Measurements from ENCODE around the gene UTP3. TPM values are rescaled to one million over a fixed set of nuclear protein-coding genes. Genes with fewer than 3 reads are reported as not detected.
"Not testable (repeated sequence)": the region's sequence is repeated elsewhere in the genome, so short reads cannot be mapped to it uniquely, and the experiment has no call there.

UTP3 gene
- total and polyA plus RNA-seq, 2 donors (not counting 1 experiment from before 2014, with no cell fraction given) = 17.8 to 20.4 TPM

DNA sequence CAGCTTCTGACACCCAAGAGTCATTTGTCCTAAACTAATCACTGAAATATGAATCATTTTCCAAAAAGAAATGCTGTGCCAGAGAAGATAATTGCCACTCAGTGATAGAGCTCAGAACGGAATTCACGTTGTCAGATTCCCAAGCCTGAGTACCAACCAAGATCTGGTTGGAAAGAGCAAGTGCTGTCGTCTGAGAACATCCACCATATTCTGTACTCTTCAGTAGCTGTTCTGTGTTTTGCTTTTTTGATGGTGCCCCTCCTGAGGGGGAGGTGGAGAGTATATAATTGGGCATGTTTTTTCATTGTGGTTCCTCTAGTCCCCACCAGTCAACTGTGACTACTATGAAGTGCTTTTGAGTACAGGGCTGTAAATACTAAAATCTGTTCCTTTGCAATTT is 46.6 kb downstream of the UTP3 start:
- Histone ChIP-seq H3K4me2 (ENCODE audit: extremely low read depth, insufficient read depth, low read length) (peak overlapping the region; percentile 94), H3K36me3 (ENCODE audit: control insufficient read depth, insufficient read depth, low read length) (no peaks in the 10 kb centered on the region), H3K79me2 (ENCODE audit: control insufficient read depth, insufficient read depth, low read length) (peaks cover 26% of the 10 kb centered on the region), H2AFZ (ENCODE audit: low read length) (no peak overlapping the region), H4K20me1 (ENCODE audit: control insufficient read depth, extremely low read depth, insufficient read depth, low read length) (no peaks in the 10 kb centered on the region), H3K27me3 (ENCODE audit: control insufficient read depth, insufficient read depth, low read length) (no peaks in the 10 kb centered on the region), H3K27ac (ENCODE audit: insufficient read depth, low read length) (peak overlapping the region; percentile 77), H3K4me3 (replicated peaks in 1 of 4; ENCODE audit: control extremely low read depth in 1 of 4, insufficient read depth in 1 of 4, low read depth in 3 of 4, low read length in 4 of 4) (peak overlapping the region; percentile 47 to 68 (median 52)), H3K9ac (ENCODE audit: insufficient read depth, low read length) (no peak overlapping the region), H3K4me1 (ENCODE audit: control insufficient read depth, extremely low read depth, insufficient read depth, low read length) (peaks cover 2% of the 10 kb centered on the region), H3K9me3 (ENCODE audit: control insufficient read depth, insufficient read depth, low read depth, low read length) (no peaks in the 10 kb centered on the region)
- no peak for DNase-seq (ENCODE audit: low read depth in 2 of 2)
- no peak for TF ChIP-seq EZH2 (IDR thresholded peaks at IDR 0.05; ENCODE audit: low read length, missing control alignments)
- TF ChIP-seq, protein P1, sequence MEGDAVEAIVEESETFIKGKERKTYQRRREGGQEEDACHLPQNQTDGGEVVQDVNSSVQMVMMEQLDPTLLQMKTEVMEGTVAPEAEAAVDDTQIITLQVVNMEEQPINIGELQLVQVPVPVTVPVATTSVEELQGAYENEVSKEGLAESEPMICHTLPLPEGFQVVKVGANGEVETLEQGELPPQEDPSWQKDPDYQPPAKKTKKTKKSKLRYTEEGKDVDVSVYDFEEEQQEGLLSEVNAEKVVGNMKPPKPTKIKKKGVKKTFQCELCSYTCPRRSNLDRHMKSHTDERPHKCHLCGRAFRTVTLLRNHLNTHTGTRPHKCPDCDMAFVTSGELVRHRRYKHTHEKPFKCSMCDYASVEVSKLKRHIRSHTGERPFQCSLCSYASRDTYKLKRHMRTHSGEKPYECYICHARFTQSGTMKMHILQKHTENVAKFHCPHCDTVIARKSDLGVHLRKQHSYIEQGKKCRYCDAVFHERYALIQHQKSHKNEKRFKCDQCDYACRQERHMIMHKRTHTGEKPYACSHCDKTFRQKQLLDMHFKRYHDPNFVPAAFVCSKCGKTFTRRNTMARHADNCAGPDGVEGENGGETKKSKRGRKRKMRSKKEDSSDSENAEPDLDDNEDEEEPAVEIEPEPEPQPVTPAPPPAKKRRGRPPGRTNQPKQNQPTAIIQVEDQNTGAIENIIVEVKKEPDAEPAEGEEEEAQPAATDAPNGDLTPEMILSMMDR (conservative IDR thresholded peaks at IDR 0.05 in 1 of 2, IDR thresholded peaks at IDR 0.05 in 1 of 2; ENCODE audit: low read depth in 1 of 2, low read length in 2 of 2) = no peak

DNA sequence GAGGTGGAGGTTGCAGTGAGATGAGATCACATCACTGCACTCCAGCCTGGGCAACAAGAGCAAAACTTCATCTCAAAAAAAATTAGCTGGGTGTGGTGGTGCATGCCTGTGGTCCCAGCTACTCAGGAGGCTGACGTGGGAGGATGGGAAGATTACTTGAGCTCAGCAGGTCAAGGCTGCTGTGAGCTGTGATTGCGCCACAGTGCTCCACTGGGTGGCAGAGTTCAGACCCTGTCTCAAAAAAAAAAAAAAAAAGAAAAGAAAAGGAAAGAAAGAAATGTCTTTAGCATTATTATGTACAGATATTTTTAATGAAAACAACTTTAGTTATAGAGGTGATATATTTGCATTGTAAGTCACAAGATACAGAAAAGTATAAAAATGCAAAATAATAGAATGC is 47.6 kb downstream of the UTP3 start:
- H3K9ac ChIP-seq (ENCODE audit: insufficient read depth, low read length); H3K4me3 ChIP-seq (replicated peaks in 1 of 4; ENCODE audit: control extremely low read depth in 1 of 4, insufficient read depth in 1 of 4, low read depth in 3 of 4, low read length in 4 of 4); H3K4me1 ChIP-seq (ENCODE audit: control insufficient read depth, extremely low read depth, insufficient read depth, low read length); H3K9me3 ChIP-seq (ENCODE audit: control insufficient read depth, insufficient read depth, low read depth, low read length); H3K36me3 ChIP-seq (ENCODE audit: control insufficient read depth, insufficient read depth, low read length); H2AFZ ChIP-seq (ENCODE audit: low read length); H3K27me3 ChIP-seq (ENCODE audit: control insufficient read depth, insufficient read depth, low read length); H4K20me1 ChIP-seq (ENCODE audit: control insufficient read depth, extremely low read depth, insufficient read depth, low read length); H3K4me2 ChIP-seq (ENCODE audit: extremely low read depth, insufficient read depth, low read length): not testable (repeated sequence)
- Histone ChIP-seq H3K27ac (ENCODE audit: insufficient read depth, low read length) (peak overlapping the region; percentile 77), H3K79me2 (ENCODE audit: control insufficient read depth, insufficient read depth, low read length) (peaks cover 23% of the 10 kb centered on the region)
- DNase-seq (ENCODE audit: low read depth in 2 of 2) = peak; percentile 67 to 83

DNA sequence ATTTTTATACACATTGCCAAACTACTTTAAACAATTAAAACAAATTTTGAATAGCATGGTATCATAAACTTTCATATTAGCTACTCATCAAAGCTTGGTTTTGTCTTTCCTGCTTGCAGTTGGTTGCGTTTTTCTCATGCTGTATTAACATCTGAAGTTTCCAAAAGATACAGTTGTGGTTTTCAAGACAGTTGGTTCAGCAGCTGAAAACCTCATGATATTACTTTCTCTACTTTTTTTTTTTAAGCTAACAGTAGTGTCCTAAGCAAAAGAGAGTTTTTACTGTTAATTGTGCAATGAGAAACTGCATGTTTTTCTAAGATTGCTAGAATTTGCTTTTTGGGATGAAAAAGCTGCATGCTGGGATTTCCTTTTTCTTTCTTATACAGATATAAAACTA is 48.7 kb downstream of the UTP3 start:
- no peak overlapping the region for H3K27ac ChIP-seq (ENCODE audit: insufficient read depth, low read length)
- no peak overlapping the region for H3K9ac ChIP-seq (ENCODE audit: insufficient read depth, low read length)
- H3K9me3 ChIP-seq (ENCODE audit: control insufficient read depth, insufficient read depth, low read depth, low read length) = no peaks in the 10 kb centered on the region
- H3K4me3 ChIP-seq (replicated peaks in 1 of 4; ENCODE audit: control extremely low read depth in 1 of 4, insufficient read depth in 1 of 4, low read depth in 3 of 4, low read length in 4 of 4) = no peak overlapping the region
- H3K79me2 ChIP-seq (ENCODE audit: control insufficient read depth, insufficient read depth, low read length) = peaks cover 21% of the 10 kb centered on the region
- no peak overlapping the region for H2AFZ ChIP-seq (ENCODE audit: low read length)
- H3K4me1 ChIP-seq (ENCODE audit: control insufficient read depth, extremely low read depth, insufficient read depth, low read length) = peaks cover 4% of the 10 kb centered on the region
- TF ChIP-seq EZH2 (IDR thresholded peaks at IDR 0.05; ENCODE audit: low read length, missing control alignments) = no peak
- TF ChIP-seq, protein P1 (conservative IDR thresholded peaks at IDR 0.05 in 1 of 2, IDR thresholded peaks at IDR 0.05 in 1 of 2; ENCODE audit: low read depth in 1 of 2, low read length in 2 of 2) = no peak
- no peak for DNase-seq (ENCODE audit: low read depth in 2 of 2)
- H3K4me2 ChIP-seq (ENCODE audit: extremely low read depth, insufficient read depth, low read length) = no peak overlapping the region
- H3K27me3 ChIP-seq (ENCODE audit: control insufficient read depth, insufficient read depth, low read length) = no peaks in the 10 kb centered on the region
- H3K36me3 ChIP-seq (ENCODE audit: control insufficient read depth, insufficient read depth, low read length) = no peaks in the 10 kb centered on the region
- no peaks in the 10 kb centered on the region for H4K20me1 ChIP-seq (ENCODE audit: control insufficient read depth, extremely low read depth, insufficient read depth, low read length)
